Stimulated activated CD4-positive, alpha-beta T cell treated with anti-CD3 and anti-CD28 coated beads, Interleukin-4, amount 100 ng/mL, for 1 hour (primary cell): ENCODE data around the gene MUL1.
"Not testable (repeated sequence)": the region's sequence is repeated elsewhere in the genome, so short reads cannot be mapped to it uniquely, and the experiment has no call there.

ENCODE experiments used
- DNase-seq: peaks from one replicate; pipeline ENCODE4 v3.0.0-alpha.2; 2020

The MUL1 gene

GRCh38 chr1:20507564-20508410 lies at the start of gene MUL1:
Gene MUL1 (minus strand): TSS chr1:20508151. CDS start chr1:20508024, 127 bp downstream.
- DNase-seq, result peak; percentile 95

GRCh38 chr1:20555758-20556120 lies 47.8 kb upstream of the MUL1 start:
- no peak for DNase-seq

DNA sequence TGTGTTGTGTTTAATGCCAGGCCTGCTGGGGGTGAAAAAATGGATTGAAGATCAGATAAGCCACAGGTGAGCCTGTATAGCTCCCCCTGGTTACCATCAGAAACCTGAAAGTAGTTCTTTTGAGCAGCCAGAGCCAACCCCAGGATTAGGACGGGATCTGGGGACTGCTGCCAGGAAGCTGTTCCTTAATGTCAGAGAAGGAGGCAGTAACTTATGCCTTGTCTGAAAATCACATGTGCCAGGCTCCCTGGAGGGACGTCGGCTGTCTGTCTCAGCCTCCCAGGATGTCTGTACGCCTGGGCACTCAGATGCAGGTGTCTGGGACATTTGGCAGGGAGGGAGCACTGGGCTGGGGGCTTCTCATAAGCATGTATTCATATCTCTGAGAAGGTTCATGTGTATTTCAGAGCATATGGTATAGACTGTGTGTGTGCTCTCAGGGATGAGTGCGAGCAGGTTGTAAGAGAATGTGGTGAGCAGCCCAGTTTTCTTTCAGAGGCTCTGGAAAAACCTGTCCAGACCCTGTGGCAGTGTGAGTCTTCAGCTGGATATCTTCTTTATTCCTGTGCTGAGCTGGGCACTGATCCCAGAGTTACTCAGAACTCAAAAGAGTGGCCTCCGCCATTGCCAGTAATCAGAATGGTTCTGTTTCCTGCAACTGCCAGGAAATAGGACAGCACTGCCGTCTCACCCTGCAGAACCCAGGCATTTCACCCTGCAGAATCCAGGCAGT lies 47.2 kb upstream of the MUL1 start:
- no peak for DNase-seq

- DNase-seq, result no peak
These were observed 44.9 kb upstream of the MUL1 start for GRCh38 chr1:20552728-20553445.

- peak; percentile 5 for DNase-seq
These were observed 44.2 kb upstream of the MUL1 start, which contains the start of gene FAM43B for GRCh38 chr1:20551945-20552727. Gene FAM43B (plus strand): TSS chr1:20552573. CDS start chr1:20552974, 401 bp downstream.

- DNase-seq, result no peak
These were observed 43.2 kb upstream of the MUL1 start for GRCh38 chr1:20551161-20551560.

- no peak for DNase-seq
These were observed 38.7 kb upstream of the MUL1 start for GRCh38 chr1:20546637-20547036.

- DNase-seq, result no peak
These were observed 32.3 kb upstream of the MUL1 start for GRCh38 chr1:20540281-20540680.

DNA sequence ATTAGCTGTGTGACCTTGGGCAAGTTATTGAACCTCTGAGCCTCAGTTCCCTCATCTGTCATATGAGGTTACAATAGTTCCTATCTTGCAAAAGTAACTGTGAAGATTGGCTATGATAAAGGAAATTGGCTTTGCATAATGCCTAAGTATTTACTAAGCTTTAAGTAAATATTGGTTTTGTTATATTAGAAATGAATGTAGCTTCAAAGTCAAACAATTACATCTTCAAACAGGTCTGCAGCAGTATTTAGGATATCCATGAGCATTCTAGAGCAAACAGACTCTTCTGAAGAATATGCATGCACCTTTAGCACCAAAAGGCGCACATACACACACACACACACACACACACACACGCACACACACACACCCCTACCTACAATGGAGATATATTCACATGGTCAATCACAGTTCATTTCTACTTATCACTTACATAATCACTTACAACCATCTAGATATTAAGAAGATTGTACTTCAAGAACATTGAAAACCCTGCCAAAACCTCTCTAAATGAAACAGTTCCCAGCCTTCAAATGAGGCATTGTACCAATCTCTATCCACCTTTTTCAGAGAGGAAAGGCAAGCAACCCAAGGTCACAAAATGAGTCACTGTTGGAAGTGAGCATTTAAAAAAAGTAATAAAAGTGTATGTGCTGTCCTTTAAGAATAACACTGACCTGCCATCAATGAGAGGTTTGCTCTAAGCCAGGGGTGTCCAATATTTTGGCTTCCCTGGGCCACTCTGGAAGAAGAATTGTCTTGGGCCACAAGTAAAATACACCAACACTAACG lies 31.0 kb upstream of the MUL1 start:
- DNase-seq, result no peak

GRCh38 chr1:20538227-20538626 lies 30.3 kb upstream of the MUL1 start:
- no peak for DNase-seq

- no peak for DNase-seq
These were observed 26.9 kb upstream of the MUL1 start for GRCh38 chr1:20534659-20535417.

DNA sequence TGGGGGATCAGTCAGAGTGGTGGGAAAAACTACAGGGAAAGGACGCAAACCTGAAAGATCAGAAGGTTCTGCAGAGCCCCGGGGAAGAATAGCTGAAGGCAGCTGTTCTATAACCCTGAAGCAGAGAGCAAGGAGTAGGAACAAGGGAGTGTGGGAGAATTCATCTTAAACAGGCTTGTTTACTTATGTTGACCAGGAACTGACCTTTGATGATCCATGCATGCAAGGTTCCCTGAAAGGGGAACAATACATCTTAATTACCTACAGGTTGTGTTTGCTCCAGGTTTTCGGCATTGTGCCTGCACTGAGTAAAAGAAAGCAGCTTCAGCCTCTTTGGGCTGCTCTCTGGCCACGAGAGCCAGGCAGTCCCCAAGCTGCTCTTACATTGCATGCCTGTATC lies 25.7 kb upstream of the MUL1 start:
- no peak for DNase-seq

- no peak for DNase-seq
These were observed 22.9 kb upstream of the MUL1 start for GRCh38 chr1:20530901-20531300.

DNA sequence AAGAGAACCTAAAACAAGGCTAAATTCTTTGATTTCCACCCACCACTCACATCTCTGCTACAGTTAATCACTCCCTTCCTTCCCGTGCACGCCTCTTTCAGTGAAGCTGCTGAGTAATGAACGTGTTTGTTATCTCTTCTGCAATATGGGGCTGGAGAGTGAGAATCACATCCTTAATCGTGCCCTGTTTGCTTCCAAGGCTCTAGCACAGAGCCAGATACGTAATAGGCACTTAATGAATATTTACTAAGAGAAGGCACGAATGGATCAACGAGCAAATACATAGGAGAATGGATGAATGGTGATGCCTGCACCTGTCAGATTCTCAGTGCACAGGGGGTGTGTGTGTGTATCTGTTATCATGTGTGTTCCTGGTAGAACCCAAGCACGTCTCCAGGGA lies 22.4 kb upstream of the MUL1 start:
- DNase-seq, result no peak

- DNase-seq, result no peak
These were observed 20.3 kb upstream of the MUL1 start for GRCh38 chr1:20528221-20528620.

DNA sequence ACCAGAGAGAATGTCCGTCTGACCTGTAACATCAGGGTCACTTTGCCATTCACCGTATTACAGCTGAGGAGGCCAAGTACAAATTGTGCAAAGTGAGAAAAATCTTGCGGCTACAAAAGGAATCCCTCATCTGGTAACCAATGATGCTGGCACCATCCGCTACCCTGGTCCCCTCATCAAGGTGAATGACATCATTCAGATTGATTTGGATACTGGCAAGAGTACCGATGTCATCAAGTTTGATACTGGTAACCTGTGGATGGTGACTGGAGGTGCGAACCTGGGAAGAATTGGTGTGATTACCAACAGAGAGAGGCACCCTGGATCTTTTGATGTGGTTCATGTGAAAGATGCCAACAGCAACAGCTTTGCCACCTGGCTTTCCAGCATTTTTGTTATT lies 18.3 kb upstream of the MUL1 start:
- DNase-seq, result no peak

- peak; percentile 56 for DNase-seq
These were observed 14.3 kb upstream of the MUL1 start for GRCh38 chr1:20521960-20522861.

DNA sequence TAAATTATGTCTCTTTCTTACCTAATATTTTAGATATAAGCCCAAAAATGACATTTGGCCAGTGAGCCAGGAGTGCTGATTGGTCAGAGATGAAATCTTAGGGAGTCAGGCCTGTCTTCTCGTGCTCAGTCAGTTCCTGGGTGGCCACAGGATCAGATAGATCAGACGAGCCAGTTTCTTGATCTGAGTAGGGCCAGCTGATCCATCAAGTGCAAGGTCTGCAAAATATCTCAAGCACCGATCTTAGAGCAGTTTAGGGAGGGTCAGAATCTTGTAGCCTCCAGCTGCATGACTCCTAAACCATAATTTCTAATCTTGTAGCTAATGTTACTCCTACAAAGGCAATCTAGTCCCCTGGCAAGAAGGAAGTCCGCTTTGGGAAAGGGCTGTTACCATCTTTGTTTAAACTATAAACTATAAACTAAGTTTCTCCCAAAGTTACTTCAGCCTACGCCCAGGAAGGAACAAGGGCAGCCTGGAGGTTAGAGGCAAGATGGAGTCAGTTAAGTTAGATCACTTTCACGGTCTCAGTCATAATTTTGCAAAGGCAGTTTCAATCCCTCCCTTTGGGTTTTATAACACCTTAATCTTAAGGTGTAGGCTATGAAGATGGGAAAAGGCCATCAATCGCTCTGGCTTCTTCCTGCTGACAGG lies 11.8 kb upstream of the MUL1 start:
- not testable (repeated sequence) for DNase-seq
